Myometrial cell (primary cell): ENCODE results near the gene SUMO1. TPM values are rescaled to one million over a fixed set of nuclear protein-coding genes. Genes with fewer than 3 reads are reported as not detected.

ENCODE experiments used
- total RNA-seq: library from RNA; depleted of rRNA; stranded (reverse); fragments of >200 nt; gene quantifications from 2 replicates; pipeline ENCODE4 v1.2.3, GENCODE V29; 2015

Gene SUMO1
- total RNA-seq, result 101 and 144 TPM in 2 replicates

DNA sequence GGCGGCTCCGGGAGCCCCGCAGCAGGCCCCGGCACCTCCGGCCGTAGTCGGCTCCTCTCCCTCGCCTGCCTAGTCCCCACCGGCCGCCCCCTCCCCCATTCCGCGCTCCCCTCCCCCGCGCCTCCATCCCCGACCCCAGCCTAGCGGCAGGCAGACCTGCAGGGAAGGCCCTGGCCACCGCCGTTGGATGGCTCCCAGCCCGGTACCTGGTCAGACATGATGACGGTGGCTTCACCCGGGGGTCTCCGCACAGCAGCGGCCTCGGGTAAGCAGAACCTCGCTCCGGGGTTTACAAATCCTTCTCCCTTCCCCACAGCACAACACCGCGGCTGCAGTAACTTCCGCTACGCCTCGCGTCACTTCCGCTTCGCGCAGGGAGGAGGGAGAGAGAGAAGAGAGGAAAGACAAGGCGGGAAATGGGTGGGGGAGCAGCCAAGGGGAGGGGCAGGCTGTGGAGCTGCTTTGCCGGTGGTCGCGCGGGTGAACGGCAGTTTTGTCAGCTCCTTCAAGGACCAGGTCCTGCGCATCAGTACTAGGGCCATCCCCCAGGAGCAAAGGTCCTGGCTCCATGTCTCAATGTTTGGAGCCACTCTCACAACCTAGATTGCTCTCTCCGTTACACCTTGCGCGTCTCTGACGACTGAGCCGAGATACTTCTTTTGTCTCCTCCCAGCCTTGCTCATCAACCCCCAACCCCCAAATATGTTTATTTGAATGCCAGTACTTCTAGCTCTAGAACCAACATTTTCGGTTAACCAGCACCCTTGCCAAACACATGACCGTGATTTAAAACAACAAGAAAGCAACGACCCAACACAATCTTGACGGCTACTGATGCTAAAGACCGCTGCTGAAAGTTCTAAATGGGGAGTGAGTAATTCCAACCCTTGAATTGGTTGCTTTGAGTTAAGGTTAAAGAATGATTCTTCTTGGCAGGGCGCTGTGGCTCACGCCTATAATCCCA, at the start of gene SUMO1:
Gene SUMO1, minus strand, starts transcription at position 364 of the 964 bp plus-strand sequence. Its CDS starts 146 bp downstream, at position 218.

DNA sequence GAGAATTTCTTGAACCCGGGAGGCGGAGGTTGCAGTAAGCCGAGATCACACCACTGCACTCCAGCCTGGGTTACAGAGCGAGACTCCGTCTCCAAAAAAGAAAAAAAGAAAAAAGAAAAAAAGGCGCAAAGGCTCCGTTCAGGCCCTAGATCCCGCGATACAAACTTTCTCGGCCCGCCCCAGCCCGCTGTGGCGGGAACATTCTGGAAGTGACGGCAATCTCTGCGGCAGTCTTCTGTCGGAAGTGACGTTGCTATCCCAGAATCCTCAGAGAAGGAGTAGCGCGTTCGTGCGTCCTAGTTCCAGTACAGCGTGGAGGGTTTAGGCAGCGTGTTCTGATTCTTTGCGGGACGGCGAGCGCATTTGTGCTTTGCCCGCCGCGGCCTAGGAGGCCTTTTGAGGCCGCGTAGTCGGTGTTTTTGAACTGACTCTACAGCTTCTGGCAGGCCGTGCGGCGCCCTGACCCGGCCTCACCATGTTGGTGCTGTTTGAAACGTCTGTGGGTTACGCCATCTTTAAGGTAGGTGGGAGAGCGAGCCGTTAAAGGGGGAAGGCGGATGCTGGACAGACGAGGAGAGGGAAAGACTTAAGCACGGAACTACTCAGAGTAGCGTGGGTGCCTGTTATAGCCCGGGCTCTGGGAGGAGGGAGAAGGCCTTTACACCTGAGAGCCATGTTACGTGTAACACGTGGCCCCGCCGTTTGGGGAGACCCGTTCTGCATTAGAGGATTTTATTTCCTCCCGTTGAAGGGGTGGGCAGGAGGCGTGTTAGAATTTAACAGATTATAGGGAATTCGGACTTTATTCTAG, 27.3 kb upstream of the SUMO1 start, which contains the start of gene NOP58:
Gene NOP58, plus strand, starts transcription at position 297 of the 811 bp plus-strand sequence. Its CDS starts 179 bp downstream, at position 476.

Other genes starting within 250 kb of the SUMO1 start
- 12.1 and 16.1 TPM in 2 replicates for gene FZD7, start 204.7 kb downstream of the SUMO1 start, total RNA-seq
- gene KIAA2012, start 165.3 kb downstream of the SUMO1 start, total RNA-seq, result not detected in 2 replicates
- gene NOP58, start 27.2 kb upstream of the SUMO1 start, total RNA-seq, result 40.1 and 78.3 TPM in 2 replicates
- gene BMPR2, start 137.7 kb upstream of the SUMO1 start, total RNA-seq, result 13.8 and 18.1 TPM in 2 replicates